Measurements from ENCODE around the gene TRIM22. TPM values are rescaled to one million over a fixed set of nuclear protein-coding genes. Genes with fewer than 3 reads are reported as not detected.
"Not testable (repeated sequence)": the region's sequence is repeated elsewhere in the genome, so short reads cannot be mapped to it uniquely, and the experiment has no call there.

The TRIM22 gene
- total RNA-seq, 1 donor from 2014 or later: 167 TPM

DNA sequence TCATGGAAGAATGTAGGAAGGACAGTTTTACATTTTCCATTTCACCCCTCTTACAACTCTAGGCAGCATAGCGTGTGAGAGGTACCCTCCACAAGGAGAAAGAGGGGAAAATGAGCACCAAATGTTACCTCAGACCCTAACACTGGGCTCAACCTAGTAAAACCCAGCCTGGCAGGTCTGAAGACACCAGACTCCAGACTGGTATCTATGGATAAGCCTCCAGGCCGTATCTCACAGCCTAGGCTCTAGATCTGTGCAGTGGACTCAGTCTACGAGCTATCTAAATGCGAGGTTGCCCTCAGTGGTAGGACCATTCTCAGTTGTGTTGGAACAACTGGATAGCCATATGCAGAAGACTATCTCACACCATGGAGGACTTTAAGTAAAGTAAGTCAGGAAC, 15.2 kb upstream of the TRIM22 start:
- Histone ChIP-seq H3K9ac (ENCODE audit: low read length) (no peak overlapping the region), H3K27me3 (ENCODE audit: insufficient read depth, low read length) (no peaks in the 10 kb centered on the region), H3K4me1 (ENCODE audit: insufficient read depth, low read length) (no peaks in the 10 kb centered on the region), H3K4me3 (ENCODE audit: insufficient read depth, low read depth, low read length) (no peak overlapping the region), H3K4me2 (ENCODE audit: low read length) (no peak overlapping the region), H2AFZ (ENCODE audit: low read depth, low read length) (no peak overlapping the region), H4K20me1 (ENCODE audit: insufficient read depth, low read length) (no peaks in the 10 kb centered on the region), H3K79me2 (ENCODE audit: insufficient read depth, low read length) (peaks cover 31% of the 10 kb centered on the region), H3K9me3 (ENCODE audit: insufficient read depth, low read depth, low read length) (no peaks in the 10 kb centered on the region), H3K27ac (ENCODE audit: low read depth, low read length) (no peak overlapping the region), H3K36me3 (ENCODE audit: insufficient read depth, low read length) (peaks cover 23% of the 10 kb centered on the region)
- Mint-ChIP-seq H3K36me3 (ENCODE audit: low read depth, unreplicated experiment) (peaks cover 28% of the 10 kb centered on the region), H3K4me1 (ENCODE audit: low read depth, unreplicated experiment) (no peaks in the 10 kb centered on the region), H3K27me3 (ENCODE audit: low read depth, unreplicated experiment) (no peaks in the 10 kb centered on the region), H3K4me3 (ENCODE audit: unreplicated experiment) (no peak overlapping the region), H3K27ac (ENCODE audit: unreplicated experiment) (no peak overlapping the region), H3K9me3 (ENCODE audit: unreplicated experiment) (no peaks in the 10 kb centered on the region)
- no peak for DNase-seq (ENCODE audit: low read depth)
- no peak for TF ChIP-seq EZH2 (IDR thresholded peaks at IDR 0.05; ENCODE audit: insufficient read depth, low read length)
- TF ChIP-seq, protein P1, sequence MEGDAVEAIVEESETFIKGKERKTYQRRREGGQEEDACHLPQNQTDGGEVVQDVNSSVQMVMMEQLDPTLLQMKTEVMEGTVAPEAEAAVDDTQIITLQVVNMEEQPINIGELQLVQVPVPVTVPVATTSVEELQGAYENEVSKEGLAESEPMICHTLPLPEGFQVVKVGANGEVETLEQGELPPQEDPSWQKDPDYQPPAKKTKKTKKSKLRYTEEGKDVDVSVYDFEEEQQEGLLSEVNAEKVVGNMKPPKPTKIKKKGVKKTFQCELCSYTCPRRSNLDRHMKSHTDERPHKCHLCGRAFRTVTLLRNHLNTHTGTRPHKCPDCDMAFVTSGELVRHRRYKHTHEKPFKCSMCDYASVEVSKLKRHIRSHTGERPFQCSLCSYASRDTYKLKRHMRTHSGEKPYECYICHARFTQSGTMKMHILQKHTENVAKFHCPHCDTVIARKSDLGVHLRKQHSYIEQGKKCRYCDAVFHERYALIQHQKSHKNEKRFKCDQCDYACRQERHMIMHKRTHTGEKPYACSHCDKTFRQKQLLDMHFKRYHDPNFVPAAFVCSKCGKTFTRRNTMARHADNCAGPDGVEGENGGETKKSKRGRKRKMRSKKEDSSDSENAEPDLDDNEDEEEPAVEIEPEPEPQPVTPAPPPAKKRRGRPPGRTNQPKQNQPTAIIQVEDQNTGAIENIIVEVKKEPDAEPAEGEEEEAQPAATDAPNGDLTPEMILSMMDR (IDR thresholded peaks at IDR 0.05; ENCODE audit: insufficient read depth, low read depth, low read length): no peak
- no peak for FAIRE-seq

DNA sequence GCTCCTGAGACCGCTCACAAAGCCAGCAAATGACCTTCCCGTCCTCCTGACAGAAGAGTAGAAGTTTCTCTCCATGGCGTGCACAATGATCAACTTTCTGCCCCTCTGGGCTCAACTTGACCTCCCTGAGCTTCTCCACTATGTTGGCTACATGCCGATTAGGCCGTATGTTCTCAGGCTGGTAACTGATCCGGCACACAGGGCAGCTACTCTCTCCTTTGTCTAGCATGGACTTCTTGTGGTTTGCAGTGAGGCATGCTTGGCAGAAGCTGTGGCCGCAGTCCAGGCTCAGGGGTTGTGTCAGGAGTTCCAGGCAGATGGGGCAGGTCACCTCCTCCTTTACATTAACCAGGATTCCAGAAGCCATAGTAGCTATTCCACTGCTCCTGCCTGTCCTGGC, 9.8 kb upstream of the TRIM22 start:
- Mint-ChIP-seq H3K27ac (ENCODE audit: unreplicated experiment) (no peak overlapping the region), H3K4me1 (ENCODE audit: low read depth, unreplicated experiment) (peaks cover 10% of the 10 kb centered on the region), H3K27me3 (ENCODE audit: low read depth, unreplicated experiment) (no peaks in the 10 kb centered on the region), H3K36me3 (ENCODE audit: low read depth, unreplicated experiment) (peaks cover 42% of the 10 kb centered on the region), H3K9me3 (ENCODE audit: unreplicated experiment) (peaks cover 4% of the 10 kb centered on the region), H3K4me3 (ENCODE audit: unreplicated experiment) (no peak overlapping the region)
- Histone ChIP-seq H3K79me2 (ENCODE audit: insufficient read depth, low read length) (peaks cover 55% of the 10 kb centered on the region), H3K27me3 (ENCODE audit: insufficient read depth, low read length) (no peaks in the 10 kb centered on the region), H3K4me1 (ENCODE audit: insufficient read depth, low read length) (peaks cover 7% of the 10 kb centered on the region), H4K20me1 (ENCODE audit: insufficient read depth, low read length) (no peaks in the 10 kb centered on the region), H2AFZ (ENCODE audit: low read depth, low read length) (no peak overlapping the region), H3K4me3 (ENCODE audit: insufficient read depth, low read depth, low read length) (no peak overlapping the region), H3K36me3 (ENCODE audit: insufficient read depth, low read length) (peaks cover 17% of the 10 kb centered on the region), H3K9ac (ENCODE audit: low read length) (no peak overlapping the region), H3K4me2 (ENCODE audit: low read length) (no peak overlapping the region), H3K27ac (ENCODE audit: low read depth, low read length) (no peak overlapping the region), H3K9me3 (ENCODE audit: insufficient read depth, low read depth, low read length) (no peaks in the 10 kb centered on the region)
- DNase-seq (ENCODE audit: low read depth) (peak; percentile 8), FAIRE-seq (no peak)
- TF ChIP-seq, protein P1 (IDR thresholded peaks at IDR 0.05; ENCODE audit: insufficient read depth, low read depth, low read length): no peak
- TF ChIP-seq EZH2 (IDR thresholded peaks at IDR 0.05; ENCODE audit: insufficient read depth, low read length): no peak

DNA sequence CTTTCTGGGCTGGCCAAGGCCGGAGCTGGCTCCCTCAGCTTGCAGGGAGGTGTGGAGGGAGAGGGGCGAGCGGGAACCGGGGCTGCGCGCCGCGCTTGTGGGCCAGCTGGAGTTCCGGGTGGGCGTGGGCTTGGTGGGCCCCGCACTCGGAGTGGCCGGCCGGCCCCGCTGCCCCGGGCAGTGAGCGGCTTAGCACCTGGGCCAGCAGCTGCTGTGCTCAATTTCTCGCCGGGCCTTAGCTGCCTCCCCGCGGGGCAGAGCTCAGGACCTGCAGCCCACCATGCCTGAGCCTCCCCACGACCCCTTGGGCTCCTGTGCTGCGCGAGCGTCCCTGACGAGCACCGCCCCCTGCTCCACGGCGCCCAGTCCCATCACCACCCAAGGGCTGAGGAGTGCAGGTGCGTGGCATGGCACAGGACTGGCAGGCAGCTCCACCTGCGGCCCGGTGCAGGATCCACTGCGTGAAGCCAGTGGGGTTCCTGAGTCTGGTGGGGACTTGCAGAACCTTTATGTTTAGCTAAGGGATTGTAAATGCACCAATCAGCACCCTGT, 6.6 kb upstream of the TRIM22 start:
- H4K20me1 ChIP-seq (ENCODE audit: insufficient read depth, low read length); H3K27me3 ChIP-seq (ENCODE audit: insufficient read depth, low read length); H3K27ac Mint-ChIP-seq (ENCODE audit: unreplicated experiment); H3K4me3 ChIP-seq (ENCODE audit: insufficient read depth, low read depth, low read length); H3K27ac ChIP-seq (ENCODE audit: low read depth, low read length); H3K4me3 Mint-ChIP-seq (ENCODE audit: unreplicated experiment); H3K9me3 ChIP-seq (ENCODE audit: insufficient read depth, low read depth, low read length); H3K9me3 Mint-ChIP-seq (ENCODE audit: unreplicated experiment); DNase-seq (ENCODE audit: low read depth); H3K4me2 ChIP-seq (ENCODE audit: low read length); H3K27me3 Mint-ChIP-seq (ENCODE audit: low read depth, unreplicated experiment); H2AFZ ChIP-seq (ENCODE audit: low read depth, low read length); H3K9ac ChIP-seq (ENCODE audit: low read length); FAIRE-seq: not testable (repeated sequence)
- H3K79me2 ChIP-seq (ENCODE audit: insufficient read depth, low read length): peaks cover 48% of the 10 kb centered on the region
- H3K4me1 ChIP-seq (ENCODE audit: insufficient read depth, low read length): peaks cover 11% of the 10 kb centered on the region
- peaks cover 15% of the 10 kb centered on the region for H3K36me3 ChIP-seq (ENCODE audit: insufficient read depth, low read length)
- peaks cover 17% of the 10 kb centered on the region for H3K4me1 Mint-ChIP-seq (ENCODE audit: low read depth, unreplicated experiment)
- H3K36me3 Mint-ChIP-seq (ENCODE audit: low read depth, unreplicated experiment): peaks cover 29% of the 10 kb centered on the region

GRCh38 chr11:5683620-5684019, 6.0 kb upstream of the TRIM22 start:
- H3K27me3 ChIP-seq (ENCODE audit: insufficient read depth, low read length); H3K36me3 ChIP-seq (ENCODE audit: insufficient read depth, low read length); H2AFZ ChIP-seq (ENCODE audit: low read depth, low read length); H3K27me3 Mint-ChIP-seq (ENCODE audit: low read depth, unreplicated experiment); FAIRE-seq; DNase-seq (ENCODE audit: low read depth); H4K20me1 ChIP-seq (ENCODE audit: insufficient read depth, low read length); H3K9me3 Mint-ChIP-seq (ENCODE audit: unreplicated experiment); H3K9me3 ChIP-seq (ENCODE audit: insufficient read depth, low read depth, low read length): not testable (repeated sequence)
- H3K4me3 ChIP-seq (ENCODE audit: insufficient read depth, low read depth, low read length): peak overlapping the region; percentile 75
- peaks cover 17% of the 10 kb centered on the region for H3K4me1 Mint-ChIP-seq (ENCODE audit: low read depth, unreplicated experiment)
- peak overlapping the region; percentile 99 for H3K4me3 Mint-ChIP-seq (ENCODE audit: unreplicated experiment)
- peaks cover 48% of the 10 kb centered on the region for H3K79me2 ChIP-seq (ENCODE audit: insufficient read depth, low read length)
- peak overlapping the region; percentile 99 for H3K27ac ChIP-seq (ENCODE audit: low read depth, low read length)
- H3K36me3 Mint-ChIP-seq (ENCODE audit: low read depth, unreplicated experiment): peaks cover 24% of the 10 kb centered on the region
- H3K9ac ChIP-seq (ENCODE audit: low read length): peak overlapping the region; percentile 99
- peak overlapping the region; percentile 97 for H3K4me2 ChIP-seq (ENCODE audit: low read length)
- H3K4me1 ChIP-seq (ENCODE audit: insufficient read depth, low read length): peaks cover 11% of the 10 kb centered on the region
- H3K27ac Mint-ChIP-seq (ENCODE audit: unreplicated experiment): peak overlapping the region; percentile 100
